SK-N-SH treated with all-trans-retinoic acid at 6 μM for 48 hours (cell line): ENCODE measurements around the gene ADGRG4.

ENCODE experiments used
- ATAC-seq: fragments of 200-7000 bp; cut with Tn5 transposase; 3 replicates; pipeline ENCODE4 v1.9.1; 2020; ENCODE audit warnings: mild to moderate bottlenecking, moderate library complexity
- BACH2 ChIP-seq: fragments of 250-450 bp; sonication (Bioruptor Pico); IDR thresholded peaks from 2 replicates; pipeline ENCODE4 v1.9.0; 2021; ENCODE audit warnings: mild to moderate bottlenecking, borderline replicate concordance
- PPARA ChIP-seq: fragments of 250-450 bp; sonication (Bioruptor Pico); IDR thresholded peaks from 2 replicates; pipeline ENCODE4 v1.5.0; 2020; ENCODE audit warnings: mild to moderate bottlenecking, borderline replicate concordance
- SNAI2 ChIP-seq: fragments of 250-450 bp; sonication (Bioruptor Pico); IDR thresholded peaks from 2 replicates; pipeline ENCODE4 v1.5.0; 2020; ENCODE audit warnings: mild to moderate bottlenecking, moderate library complexity
- TCF4 ChIP-seq: fragments of 250-450 bp; sonication (Bioruptor Pico); IDR thresholded peaks from 2 replicates; pipeline ENCODE4 v1.8.0; 2021; ENCODE audit warnings: mild to moderate bottlenecking, moderate library complexity, borderline replicate concordance
- TOX ChIP-seq: fragments of 250-450 bp; sonication (Bioruptor Pico); IDR thresholded peaks from 2 replicates; pipeline ENCODE4 v1.8.0; 2021; ENCODE audit warnings: mild to moderate bottlenecking, moderate library complexity, borderline replicate concordance
- ZC3H10 ChIP-seq: fragments of 250-450 bp; sonication (Bioruptor Pico); IDR thresholded peaks from 2 replicates; pipeline ENCODE4 v1.5.1; 2021; ENCODE audit warnings: mild to moderate bottlenecking, moderate library complexity
- ZFP30 ChIP-seq: fragments of 450-650 bp; formaldehyde crosslinking; IDR thresholded peaks from 2 replicates; pipeline ENCODE4 v1.5.0; 2022; ENCODE audit warnings: mild to moderate bottlenecking, moderate library complexity
- TF ChIP-seq, protein P1 (sequence below): fragments of 250-450 bp; sonication (Bioruptor Pico); IDR thresholded peaks from 2 replicates; pipeline ENCODE4 v1.5.1; 2020; ENCODE audit warnings: low read depth, mild to moderate bottlenecking, moderate library complexity
- TF ChIP-seq, protein P2 (sequence below): fragments of 250-450 bp; sonication (Bioruptor Pico); IDR thresholded peaks from 2 replicates; pipeline ENCODE4 v1.8.0; 2021; ENCODE audit warnings: low read depth, mild to moderate bottlenecking, moderate library complexity, borderline replicate concordance

Gene ADGRG4

DNA sequence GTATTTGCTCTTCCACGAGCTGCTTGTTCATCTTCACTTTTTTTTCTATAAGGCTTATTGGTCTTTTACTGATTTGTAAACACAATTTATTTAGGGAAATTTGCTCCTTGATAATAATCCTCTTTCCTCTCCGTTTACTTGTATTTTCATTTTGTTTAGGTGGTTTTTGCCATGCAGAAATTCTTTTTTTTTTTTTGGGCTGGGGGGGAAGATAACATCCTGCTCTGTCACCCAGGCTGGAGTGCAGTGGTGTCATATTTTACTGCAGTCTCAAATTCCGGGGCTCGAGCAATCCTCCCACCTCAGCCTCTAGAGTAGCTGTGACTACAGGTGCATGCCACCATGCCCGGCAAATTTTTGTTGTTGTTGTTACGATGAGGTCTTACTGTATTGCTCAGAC, 155.4 kb downstream of the ADGRG4 start:
- no peak for ATAC-seq
- TF ChIP-seq ZC3H10 (CRISPR knock-in tag) (no peak), TOX (CRISPR knock-in tag) (no peak), PPARA (CRISPR knock-in tag) (no peak), SNAI2 (no peak)
- TF ChIP-seq, protein P1, sequence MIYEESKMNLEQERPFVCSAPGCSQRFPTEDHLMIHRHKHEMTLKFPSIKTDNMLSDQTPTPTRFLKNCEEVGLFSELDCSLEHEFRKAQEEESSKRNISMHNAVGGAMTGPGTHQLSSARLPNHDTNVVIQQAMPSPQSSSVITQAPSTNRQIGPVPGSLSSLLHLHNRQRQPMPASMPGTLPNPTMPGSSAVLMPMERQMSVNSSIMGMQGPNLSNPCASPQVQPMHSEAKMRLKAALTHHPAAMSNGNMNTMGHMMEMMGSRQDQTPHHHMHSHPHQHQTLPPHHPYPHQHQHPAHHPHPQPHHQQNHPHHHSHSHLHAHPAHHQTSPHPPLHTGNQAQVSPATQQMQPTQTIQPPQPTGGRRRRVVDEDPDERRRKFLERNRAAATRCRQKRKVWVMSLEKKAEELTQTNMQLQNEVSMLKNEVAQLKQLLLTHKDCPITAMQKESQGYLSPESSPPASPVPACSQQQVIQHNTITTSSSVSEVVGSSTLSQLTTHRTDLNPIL: no peak

DNA sequence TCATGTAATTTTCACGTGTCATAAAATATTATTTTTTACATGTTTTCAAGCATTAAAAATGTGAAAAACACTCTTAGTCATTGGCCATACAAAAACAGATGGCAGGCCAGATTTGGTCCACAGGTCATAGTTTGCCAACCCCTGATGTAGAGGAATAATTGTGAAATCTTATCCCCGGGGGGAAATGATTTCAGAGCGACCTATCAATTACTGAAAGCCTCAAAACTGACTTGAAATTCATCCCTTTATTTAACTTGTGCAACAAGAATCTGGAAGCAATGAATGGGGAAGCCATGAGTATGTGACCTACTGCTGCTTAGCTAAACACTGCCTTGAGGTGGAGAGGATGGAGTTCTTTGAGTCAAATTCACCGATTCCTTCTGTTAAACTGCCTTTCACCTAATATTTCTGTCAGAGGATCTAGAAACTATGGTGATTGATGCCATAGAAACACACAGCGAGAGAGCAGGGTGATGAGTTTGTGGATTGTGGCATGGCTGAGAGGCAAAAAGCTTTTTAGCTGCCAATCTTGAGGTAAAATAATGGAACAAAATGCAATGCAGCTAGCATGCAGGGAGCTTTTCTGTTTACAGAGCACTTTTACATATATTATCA, 156.6 kb downstream of the ADGRG4 start:
- no peak for ATAC-seq
- TF ChIP-seq BACH2 (no peak), ZFP30 (no peak)
- TF ChIP-seq, protein P2, sequence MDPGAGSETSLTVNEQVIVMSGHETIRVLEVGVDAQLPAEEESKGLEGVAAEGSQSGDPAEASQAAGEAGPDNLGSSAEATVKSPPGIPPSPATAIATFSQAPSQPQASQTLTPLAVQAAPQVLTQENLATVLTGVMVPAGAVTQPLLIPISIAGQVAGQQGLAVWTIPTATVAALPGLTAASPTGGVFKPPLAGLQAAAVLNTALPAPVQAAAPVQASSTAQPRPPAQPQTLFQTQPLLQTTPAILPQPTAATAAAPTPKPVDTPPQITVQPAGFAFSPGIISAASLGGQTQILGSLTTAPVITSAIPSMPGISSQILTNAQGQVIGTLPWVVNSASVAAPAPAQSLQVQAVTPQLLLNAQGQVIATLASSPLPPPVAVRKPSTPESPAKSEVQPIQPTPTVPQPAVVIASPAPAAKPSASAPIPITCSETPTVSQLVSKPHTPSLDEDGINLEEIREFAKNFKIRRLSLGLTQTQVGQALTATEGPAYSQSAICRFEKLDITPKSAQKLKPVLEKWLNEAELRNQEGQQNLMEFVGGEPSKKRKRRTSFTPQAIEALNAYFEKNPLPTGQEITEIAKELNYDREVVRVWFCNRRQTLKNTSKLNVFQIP (CRISPR knock-in tag): no peak
- TF ChIP-seq, all 23 proteins: peak for 0

DNA sequence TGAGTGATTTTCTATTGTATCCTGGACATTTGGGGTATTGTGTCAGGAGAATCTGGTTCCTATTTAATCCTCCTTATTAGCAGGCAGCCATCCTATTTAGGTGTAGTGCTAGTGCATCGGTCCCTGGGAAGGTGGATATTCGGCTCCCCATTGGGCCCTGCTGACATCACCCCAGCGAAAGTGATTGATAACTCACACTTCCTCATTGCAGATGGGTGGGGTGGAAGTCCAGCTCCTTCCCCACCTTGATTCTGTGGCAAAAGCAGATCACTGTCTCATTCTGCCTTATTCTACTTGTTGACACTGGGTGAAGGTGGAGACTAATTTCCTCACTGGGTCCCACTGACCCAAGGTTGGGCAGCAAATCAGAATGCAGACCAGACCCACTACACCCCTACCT, 163.8 kb downstream of the ADGRG4 start:
- TF ChIP-seq SNAI2 (no peak), TCF4 (CRISPR knock-in tag) (no peak)
- ATAC-seq: no peak
